ENCODE measurements around the gene GABARAPL1. TPM values are rescaled to one million over a fixed set of nuclear protein-coding genes. Genes with fewer than 3 reads are reported as not detected.
A peak's percentile ranks its signal among the peaks of the same experiment; 100 is the strongest.

The GABARAPL1 gene
- total RNA-seq (100 to 1,000 TPM in 2 of 5 donors, 10 to 100 TPM in 3; 28.4 to 116 (median 91.0) TPM), polyA plus RNA-seq (100 to 1,000 TPM in 2 of 3 donors, 10 to 100 TPM in 1; 63.5 to 133 (median 126) TPM)
- long read RNA-seq, donor 1, transcript GABARAPL1-201 (4 exons, 1,957 nt) = major isoform, 7 of 8 reads
- long read RNA-seq, donor 1, partial matches to known transcripts = 0 of 8 reads
- long read RNA-seq, donor 1, other reads (novel, unspliced or antisense) = 0 of 8 reads
- long read RNA-seq, donor 2, partial matches to known transcripts = 0 of 6 reads
- long read RNA-seq, donor 2, other reads (novel, unspliced or antisense) = 0 of 6 reads
- long read RNA-seq, donor 3, transcript GABARAPL1-201 (4 exons, 1,957 nt) = major isoform, 12 of 15 reads
- long read RNA-seq, donor 3, partial matches to known transcripts = 0 of 15 reads
- long read RNA-seq, donor 3, other reads (novel, unspliced or antisense) = 0 of 15 reads
- long read RNA-seq, donor 4, partial matches to known transcripts = 0 of 2 reads
- long read RNA-seq, donor 4, other reads (novel, unspliced or antisense) = 0 of 2 reads
- long read RNA-seq, donor 5, transcript GABARAPL1-201 (4 exons, 1,957 nt) = major isoform, 15 of 16 reads
- long read RNA-seq, donor 5, partial matches to known transcripts = 0 of 16 reads
- long read RNA-seq, donor 5, other reads (novel, unspliced or antisense) = 0 of 16 reads
- long read RNA-seq, donor 6, transcript GABARAPL1-201 (4 exons, 1,957 nt) = major isoform, 36 of 43 reads
- long read RNA-seq, donor 6, partial matches to known transcripts = 0 of 43 reads
- long read RNA-seq, donor 6, other reads (novel, unspliced or antisense) = 0 of 43 reads
- long read RNA-seq, donor 7, transcript GABARAPL1-201 (4 exons, 1,957 nt) = major isoform, 15 of 18 reads
- long read RNA-seq, donor 7, partial matches to known transcripts = 0 of 18 reads
- long read RNA-seq, donor 7, other reads (novel, unspliced or antisense) = 0 of 18 reads
- long read RNA-seq, donor 8, transcript GABARAPL1-201 (4 exons, 1,957 nt) = major isoform, 14 of 17 reads
- long read RNA-seq, donor 8, partial matches to known transcripts = 0 of 17 reads
- long read RNA-seq, donor 8, other reads (novel, unspliced or antisense) = 0 of 17 reads
- long read RNA-seq, donor 9, transcript GABARAPL1-201 (4 exons, 1,957 nt) = major isoform, 10 of 10 reads
- long read RNA-seq, donor 9, partial matches to known transcripts = 0 of 10 reads
- long read RNA-seq, donor 9, other reads (novel, unspliced or antisense) = 0 of 10 reads
- long read RNA-seq, donor 10, partial matches to known transcripts = 0 of 4 reads
- long read RNA-seq, donor 10, other reads (novel, unspliced or antisense) = 0 of 4 reads

- Histone ChIP-seq H3K4me1 (peaks cover 9 to 43% (median 24%) of the 10 kb centered on the region in 4 donors), H3K27ac (peak within 1 kb of the TSS; percentile 99 to 100 (median 100)), H3K9me3 (no peaks in the 10 kb centered on the region), H3K27me3 (no peaks in the 10 kb centered on the region), H3K36me3 (peaks cover 0 to under 1% (median under 1%) of the 10 kb centered on the region in 4 donors), H3K4me3 (peak within 1 kb of the TSS; percentile 55 to 87 (median 70))
- peak; percentile 87 to 95 for DNase-seq
- intact Hi-C loops (cut with DNase I; ENCODE audit: low total_unique reads) = no loop called here
- TF ChIP-seq POLR2AphosphoS5 (IDR thresholded peaks at IDR 0.05) (peak; percentile 1 to 71 (median 43)), POLR2A (IDR thresholded peaks at IDR 0.05) (peak in 1 of 4 donors; percentile 47)
- TF ChIP-seq, protein P1, sequence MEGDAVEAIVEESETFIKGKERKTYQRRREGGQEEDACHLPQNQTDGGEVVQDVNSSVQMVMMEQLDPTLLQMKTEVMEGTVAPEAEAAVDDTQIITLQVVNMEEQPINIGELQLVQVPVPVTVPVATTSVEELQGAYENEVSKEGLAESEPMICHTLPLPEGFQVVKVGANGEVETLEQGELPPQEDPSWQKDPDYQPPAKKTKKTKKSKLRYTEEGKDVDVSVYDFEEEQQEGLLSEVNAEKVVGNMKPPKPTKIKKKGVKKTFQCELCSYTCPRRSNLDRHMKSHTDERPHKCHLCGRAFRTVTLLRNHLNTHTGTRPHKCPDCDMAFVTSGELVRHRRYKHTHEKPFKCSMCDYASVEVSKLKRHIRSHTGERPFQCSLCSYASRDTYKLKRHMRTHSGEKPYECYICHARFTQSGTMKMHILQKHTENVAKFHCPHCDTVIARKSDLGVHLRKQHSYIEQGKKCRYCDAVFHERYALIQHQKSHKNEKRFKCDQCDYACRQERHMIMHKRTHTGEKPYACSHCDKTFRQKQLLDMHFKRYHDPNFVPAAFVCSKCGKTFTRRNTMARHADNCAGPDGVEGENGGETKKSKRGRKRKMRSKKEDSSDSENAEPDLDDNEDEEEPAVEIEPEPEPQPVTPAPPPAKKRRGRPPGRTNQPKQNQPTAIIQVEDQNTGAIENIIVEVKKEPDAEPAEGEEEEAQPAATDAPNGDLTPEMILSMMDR (IDR thresholded peaks at IDR 0.05) = no peak
- 0 to 1% (median 1%) methylated on average over 19 to 35 of the region's 35 CpGs for WGBS, 5 donors
Observed at GRCh38 chr12:10212739-10213131, at the start of gene GABARAPL1. Gene GABARAPL1, plus strand, starts transcription at chr12:10212877. Its CDS starts 253 bp downstream, at chr12:10213130.

DNA sequence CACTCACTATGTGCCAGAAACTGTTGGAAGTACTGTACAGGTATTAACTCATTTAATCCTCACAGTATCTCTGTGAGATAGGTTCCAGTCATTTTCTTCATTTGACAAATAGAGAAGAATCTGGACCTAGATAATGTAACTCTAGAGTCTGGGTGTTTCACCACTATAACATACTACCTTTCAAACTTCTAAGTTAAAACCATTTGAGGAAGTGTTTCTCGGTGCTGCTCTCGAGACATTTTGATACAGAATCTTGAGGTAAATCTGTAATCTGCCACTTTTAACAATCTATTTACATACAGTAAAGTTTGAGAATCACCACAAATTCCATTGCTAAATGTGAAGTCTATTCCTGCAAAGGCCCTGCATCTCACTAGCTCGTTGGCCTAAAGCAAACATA is 49.6 kb upstream of the GABARAPL1 start:
- intact Hi-C loops (cut with DNase I; ENCODE audit: low total_unique reads) = no loop called here
- no peak overlapping the region for H3K27ac ChIP-seq
- no peaks in the 10 kb centered on the region for H3K27me3 ChIP-seq
- no peaks in the 10 kb centered on the region for H3K36me3 ChIP-seq
- peaks cover 0 to 14% (median 4%) of the 10 kb centered on the region in 4 donors for H3K4me1 ChIP-seq
- no peak overlapping the region for H3K4me3 ChIP-seq
- 45 to 62% (median 51%) methylated on average over 3 of the region's 3 CpGs for WGBS, 5 donors
- H3K9me3 ChIP-seq = no peaks in the 10 kb centered on the region
- TF ChIP-seq POLR2A (IDR thresholded peaks at IDR 0.05) = no peak
- DNase-seq = no peak

GRCh38 chr12:10165421-10165820 is 47.3 kb upstream of the GABARAPL1 start:
- Histone ChIP-seq H3K27me3 (no peaks in the 10 kb centered on the region), H3K27ac (no peak overlapping the region), H3K9me3 (no peaks in the 10 kb centered on the region), H3K4me3 (no peak overlapping the region), H3K4me1 (peaks cover 0 to 11% (median 3%) of the 10 kb centered on the region in 4 donors), H3K36me3 (no peaks in the 10 kb centered on the region)
- no peak for DNase-seq
- WGBS, 5 donors = 0 to 50% (median 0%) methylated on average over 1 of the region's 1 CpG
- TF ChIP-seq EP300 (IDR thresholded peaks at IDR 0.05) (no peak), POLR2AphosphoS5 (IDR thresholded peaks at IDR 0.05) (no peak), POLR2A (IDR thresholded peaks at IDR 0.05) (no peak)
- TF ChIP-seq, protein P1 (IDR thresholded peaks at IDR 0.05) = no peak
- intact Hi-C loops (cut with DNase I; ENCODE audit: low total_unique reads) = no loop called here

DNA sequence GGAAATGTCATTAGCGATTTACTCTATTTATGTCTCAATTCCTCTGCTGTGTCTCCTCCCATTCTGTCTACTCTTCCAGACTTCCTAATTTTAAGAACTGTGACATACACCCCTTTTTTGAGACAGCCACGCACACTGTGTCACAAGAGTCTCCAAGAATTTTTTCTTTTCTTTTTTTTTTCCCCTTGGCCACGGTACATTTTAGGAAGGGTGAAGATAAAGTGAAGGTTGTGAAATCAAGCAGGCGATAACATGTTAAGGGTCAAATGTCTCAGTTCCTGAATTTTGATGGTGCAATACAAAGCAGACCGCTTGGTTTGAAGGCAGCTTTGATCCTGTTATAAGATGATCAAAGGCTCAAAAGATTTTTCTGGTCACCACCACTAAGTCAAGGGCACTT is 45.1 kb upstream of the GABARAPL1 start:
- WGBS, 5 donors = 51 to 60% (median 55%) methylated on average over 5 of the region's 5 CpGs
- TF ChIP-seq POLR2AphosphoS5 (IDR thresholded peaks at IDR 0.05) (no peak), EP300 (IDR thresholded peaks at IDR 0.05) (no peak), POLR2A (IDR thresholded peaks at IDR 0.05) (no peak)
- TF ChIP-seq, protein P1 (IDR thresholded peaks at IDR 0.05) = no peak

More for the DNA sequence above, 45.1 kb upstream of the GABARAPL1 start:
- no peaks in the 10 kb centered on the region for H3K27me3 ChIP-seq
- no peaks in the 10 kb centered on the region for H3K9me3 ChIP-seq
- DNase-seq = no peak
- H3K4me3 ChIP-seq = no peak overlapping the region
- intact Hi-C loops (cut with DNase I; ENCODE audit: low total_unique reads) = no loop called here
- peaks cover 0 to 3% (median 0%) of the 10 kb centered on the region in 4 donors for H3K4me1 ChIP-seq
- H3K36me3 ChIP-seq = no peaks in the 10 kb centered on the region
- H3K27ac ChIP-seq = peak overlapping the region in 4 of 5 donors; percentile 15 to 54 (median 27)

Measured in stomach (tissue), 19 donors.